Measurements from ENCODE around the gene TIMELESS. TPM values are rescaled to one million over a fixed set of nuclear protein-coding genes. Genes with fewer than 3 reads are reported as not detected.
"Not testable (repeated sequence)": the region's sequence is repeated elsewhere in the genome, so short reads cannot be mapped to it uniquely, and the experiment has no call there.

Gene TIMELESS
- total RNA-seq, result 1 to 10 TPM; 5.4 to 7.1 (median 6.2) TPM

GRCh38 chr12:56448860-56449621 is at the start of gene TIMELESS:
TSS of gene TIMELESS (minus strand) at chr12:56449426. CDS start at chr12:56434170, 15,256 bp downstream.
- TF ChIP-seq POLR2A (IDR thresholded peaks at IDR 0.05), result peak; percentile 21 to 36
- TF ChIP-seq POLR2AphosphoS5 (IDR thresholded peaks at IDR 0.05), result peak in 1 of 3 donors; percentile 80
- TF ChIP-seq, protein P1, sequence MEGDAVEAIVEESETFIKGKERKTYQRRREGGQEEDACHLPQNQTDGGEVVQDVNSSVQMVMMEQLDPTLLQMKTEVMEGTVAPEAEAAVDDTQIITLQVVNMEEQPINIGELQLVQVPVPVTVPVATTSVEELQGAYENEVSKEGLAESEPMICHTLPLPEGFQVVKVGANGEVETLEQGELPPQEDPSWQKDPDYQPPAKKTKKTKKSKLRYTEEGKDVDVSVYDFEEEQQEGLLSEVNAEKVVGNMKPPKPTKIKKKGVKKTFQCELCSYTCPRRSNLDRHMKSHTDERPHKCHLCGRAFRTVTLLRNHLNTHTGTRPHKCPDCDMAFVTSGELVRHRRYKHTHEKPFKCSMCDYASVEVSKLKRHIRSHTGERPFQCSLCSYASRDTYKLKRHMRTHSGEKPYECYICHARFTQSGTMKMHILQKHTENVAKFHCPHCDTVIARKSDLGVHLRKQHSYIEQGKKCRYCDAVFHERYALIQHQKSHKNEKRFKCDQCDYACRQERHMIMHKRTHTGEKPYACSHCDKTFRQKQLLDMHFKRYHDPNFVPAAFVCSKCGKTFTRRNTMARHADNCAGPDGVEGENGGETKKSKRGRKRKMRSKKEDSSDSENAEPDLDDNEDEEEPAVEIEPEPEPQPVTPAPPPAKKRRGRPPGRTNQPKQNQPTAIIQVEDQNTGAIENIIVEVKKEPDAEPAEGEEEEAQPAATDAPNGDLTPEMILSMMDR (IDR thresholded peaks at IDR 0.05), result no peak
- TF ChIP-seq EP300 (IDR thresholded peaks at IDR 0.05), result no peak
- peak; percentile 89 to 92 for DNase-seq (ENCODE audit: low spot score in 2 of 2)
- 1% methylated on average over 19 of the region's 58 CpGs for WGBS
- H3K9me3 ChIP-seq, result no peaks in the 10 kb centered on the region
- H3K4me1 ChIP-seq, result peaks cover 12% of the 10 kb centered on the region
- no peaks in the 10 kb centered on the region for H3K27me3 ChIP-seq
- peak within 1 kb of the TSS; percentile 87 for H3K27ac ChIP-seq
- H3K4me3 ChIP-seq, result peak within 1 kb of the TSS; percentile 82
- H3K36me3 ChIP-seq, result no peaks in the 10 kb centered on the region

- DNase-seq (ENCODE audit: low spot score in 2 of 2); H3K27ac ChIP-seq; H3K27me3 ChIP-seq; H3K9me3 ChIP-seq; H3K4me1 ChIP-seq; H3K36me3 ChIP-seq; H3K4me3 ChIP-seq: not testable (repeated sequence)
- WGBS, result 86% methylated on average over 14 of the region's 14 CpGs
Observed at GRCh38 chr12:56498126-56498902, 49.1 kb upstream of the TIMELESS start.

- H3K27me3 ChIP-seq, result peaks cover 11% of the 10 kb centered on the region
- TF ChIP-seq, protein P1 (IDR thresholded peaks at IDR 0.05), result peak in 1 of 2 donors; percentile 46
- not testable (repeated sequence) for H3K4me1 ChIP-seq, H3K36me3 ChIP-seq, H3K4me3 ChIP-seq, H3K9me3 ChIP-seq, H3K27ac ChIP-seq
- DNase-seq (ENCODE audit: low spot score in 2 of 2), result peak in 1 of 2 donors; percentile 77
- 16% methylated on average over 8 of the region's 17 CpGs for WGBS
Observed at GRCh38 chr12:56496704-56497103, 47.5 kb upstream of the TIMELESS start.

- not testable (repeated sequence) for DNase-seq (ENCODE audit: low spot score in 2 of 2); H3K27ac ChIP-seq; H3K36me3 ChIP-seq; H3K9me3 ChIP-seq; H3K4me3 ChIP-seq; H3K4me1 ChIP-seq
- peaks cover 21% of the 10 kb centered on the region for H3K27me3 ChIP-seq
- WGBS, result 95% methylated on average over 17 of the region's 27 CpGs
Observed at GRCh38 chr12:56494481-56494880, 45.3 kb upstream of the TIMELESS start.

DNA sequence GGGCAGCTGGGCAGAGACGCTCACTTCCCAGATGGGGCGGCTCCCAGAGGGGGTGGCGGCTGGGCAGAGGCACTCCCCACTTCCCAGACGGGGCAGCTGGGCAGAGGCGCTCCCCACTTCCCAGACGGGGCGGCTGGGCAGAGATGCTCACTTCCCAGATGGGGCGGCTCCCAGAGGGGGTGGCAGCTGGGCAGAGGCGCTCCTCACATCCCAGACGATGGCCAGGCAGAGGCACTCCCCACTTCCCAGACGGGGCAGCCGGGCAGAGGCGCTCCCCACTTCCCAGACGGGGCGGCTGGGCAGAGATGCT is 44.8 kb upstream of the TIMELESS start:
- H3K27me3 ChIP-seq, result peaks cover 21% of the 10 kb centered on the region
- not testable (repeated sequence) for DNase-seq (ENCODE audit: low spot score in 2 of 2); H3K4me3 ChIP-seq; H3K4me1 ChIP-seq; H3K9me3 ChIP-seq; H3K36me3 ChIP-seq; H3K27ac ChIP-seq
- WGBS, result no CpG with 5 or more reads among the region's 15 CpGs

DNA sequence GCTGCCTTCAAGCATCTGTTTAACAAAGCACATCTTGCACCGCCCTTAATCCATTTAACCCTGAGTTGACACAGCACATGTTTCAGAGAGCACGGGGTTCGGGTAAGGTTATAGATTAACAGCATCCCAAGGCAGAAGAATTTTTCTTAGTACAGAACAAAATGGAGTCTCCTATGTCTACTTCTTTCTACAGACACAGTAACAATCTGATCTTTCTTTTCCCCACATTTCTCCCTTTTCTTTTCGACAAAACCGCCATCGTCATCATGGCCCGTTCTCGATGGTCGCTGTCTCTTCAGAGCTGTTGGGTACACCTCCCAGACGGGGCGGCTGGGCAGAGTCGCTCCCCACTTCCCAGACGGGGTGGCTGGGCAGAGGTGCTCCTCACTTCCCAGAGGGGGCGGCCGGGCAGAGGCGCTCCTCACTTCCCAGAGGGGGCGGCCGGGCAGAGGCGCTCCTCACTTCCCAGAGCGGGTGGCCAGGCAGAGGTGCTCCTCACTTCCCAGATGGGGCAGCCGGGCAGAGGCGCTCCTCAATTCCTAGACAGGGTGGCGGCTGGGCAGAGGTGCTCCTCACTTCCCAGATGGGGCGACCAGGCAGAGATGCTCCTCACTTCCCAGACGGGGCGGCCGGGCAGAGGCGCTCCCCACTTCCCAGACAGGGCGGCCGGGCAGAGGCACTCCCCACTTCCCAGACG is 44.3 kb upstream of the TIMELESS start:
- H3K36me3 ChIP-seq; H3K27ac ChIP-seq; H3K4me1 ChIP-seq; H3K9me3 ChIP-seq; DNase-seq (ENCODE audit: low spot score in 2 of 2); H3K4me3 ChIP-seq: not testable (repeated sequence)
- H3K27me3 ChIP-seq, result peaks cover 21% of the 10 kb centered on the region
- 82% methylated on average over 14 of the region's 31 CpGs for WGBS

- H3K27ac ChIP-seq, result no peak overlapping the region
- H3K36me3 ChIP-seq, result no peaks in the 10 kb centered on the region
- H3K4me1 ChIP-seq, result peaks cover 20% of the 10 kb centered on the region
- no peak overlapping the region for H3K4me3 ChIP-seq
- H3K9me3 ChIP-seq, result no peaks in the 10 kb centered on the region
- DNase-seq (ENCODE audit: low spot score in 2 of 2), result no peak
- TF ChIP-seq POLR2AphosphoS5 (IDR thresholded peaks at IDR 0.05) (no peak), EP300 (IDR thresholded peaks at IDR 0.05) (no peak), POLR2A (IDR thresholded peaks at IDR 0.05) (no peak)
- TF ChIP-seq, protein P1 (IDR thresholded peaks at IDR 0.05), result no peak
- H3K27me3 ChIP-seq, result peaks cover 21% of the 10 kb centered on the region
Observed at GRCh38 chr12:56490360-56490759, 41.1 kb upstream of the TIMELESS start.

All from suprapubic skin (tissue), 4 donors.